Measurements from ENCODE around the gene MPV17L2.

DNA sequence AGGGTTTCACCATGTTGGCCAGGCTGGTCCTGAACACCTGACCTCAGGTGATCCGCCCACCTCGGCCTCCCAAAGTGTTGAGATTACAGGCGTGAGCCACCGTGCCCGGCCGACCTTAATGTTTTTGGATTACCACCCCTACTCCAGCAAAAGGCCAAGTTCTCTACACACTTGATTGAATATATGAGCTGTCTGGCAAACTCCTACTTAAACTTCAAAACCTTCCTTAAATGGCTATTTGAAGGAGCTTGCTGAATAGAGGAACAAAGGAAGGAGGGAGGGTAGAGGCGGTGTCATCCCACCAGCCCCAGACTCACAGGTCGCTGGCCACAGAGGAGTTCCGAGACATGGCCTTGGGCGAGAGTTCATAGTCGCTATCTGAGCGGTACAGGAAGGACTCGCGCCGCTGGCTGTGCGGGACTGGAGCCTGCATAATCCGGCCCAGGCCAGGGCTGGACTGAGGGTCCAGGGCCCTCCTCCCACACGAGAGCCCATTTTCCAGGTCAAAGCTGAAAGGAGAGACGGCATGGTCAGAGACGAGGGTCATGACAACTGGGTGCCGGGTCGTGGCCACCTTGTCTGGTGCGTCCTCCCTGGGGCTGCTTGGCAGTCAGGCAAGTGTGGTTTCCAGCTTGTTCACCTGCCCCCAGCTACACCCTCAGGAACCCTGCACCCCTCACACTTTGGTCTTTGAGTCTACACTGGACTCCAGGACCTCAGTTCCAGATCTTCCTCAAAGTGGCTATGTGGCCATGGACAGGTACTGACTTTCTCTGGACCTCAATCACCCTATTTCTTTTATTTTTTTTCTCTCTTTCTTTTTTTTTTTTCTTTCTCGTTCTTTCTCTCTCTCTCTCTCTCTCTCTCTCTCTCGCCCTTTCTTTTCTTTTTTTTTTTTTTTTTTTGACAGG is 29.1 kb downstream of the MPV17L2 start:
- TF ChIP-seq, protein P1, sequence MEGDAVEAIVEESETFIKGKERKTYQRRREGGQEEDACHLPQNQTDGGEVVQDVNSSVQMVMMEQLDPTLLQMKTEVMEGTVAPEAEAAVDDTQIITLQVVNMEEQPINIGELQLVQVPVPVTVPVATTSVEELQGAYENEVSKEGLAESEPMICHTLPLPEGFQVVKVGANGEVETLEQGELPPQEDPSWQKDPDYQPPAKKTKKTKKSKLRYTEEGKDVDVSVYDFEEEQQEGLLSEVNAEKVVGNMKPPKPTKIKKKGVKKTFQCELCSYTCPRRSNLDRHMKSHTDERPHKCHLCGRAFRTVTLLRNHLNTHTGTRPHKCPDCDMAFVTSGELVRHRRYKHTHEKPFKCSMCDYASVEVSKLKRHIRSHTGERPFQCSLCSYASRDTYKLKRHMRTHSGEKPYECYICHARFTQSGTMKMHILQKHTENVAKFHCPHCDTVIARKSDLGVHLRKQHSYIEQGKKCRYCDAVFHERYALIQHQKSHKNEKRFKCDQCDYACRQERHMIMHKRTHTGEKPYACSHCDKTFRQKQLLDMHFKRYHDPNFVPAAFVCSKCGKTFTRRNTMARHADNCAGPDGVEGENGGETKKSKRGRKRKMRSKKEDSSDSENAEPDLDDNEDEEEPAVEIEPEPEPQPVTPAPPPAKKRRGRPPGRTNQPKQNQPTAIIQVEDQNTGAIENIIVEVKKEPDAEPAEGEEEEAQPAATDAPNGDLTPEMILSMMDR (conservative IDR thresholded peaks at IDR 0.05; ENCODE audit: low read length): no peak
- no peak for TF ChIP-seq EZH2phosphoT487 (IDR thresholded peaks at IDR 0.05; ENCODE audit: borderline replicate concordance)

Measured in Loucy (cell line).